Measurements from ENCODE around the gene EFNA3.

- TF ChIP-seq CTCF (conservative IDR thresholded peaks at IDR 0.05; ENCODE audit: low read depth, low read length) (no peak), EZH2 (IDR thresholded peaks at IDR 0.05; ENCODE audit: low read length, unreplicated experiment) (no peak), EZH2phosphoT487 (IDR thresholded peaks at IDR 0.05; ENCODE audit: borderline replicate concordance, low read length) (no peak)
These were observed 34.9 kb downstream of the EFNA3 start for GRCh38 chr1:155113450-155113980.

All from PC-3 (cell line).